ENCODE measurements around the gene DNA2. TPM values are rescaled to one million over a fixed set of nuclear protein-coding genes. Genes with fewer than 3 reads are reported as not detected.

DNA2 gene
- total RNA-seq, 4 donors from 2014 or later = 1.8 to 10.5 (median 5.2) TPM

DNA sequence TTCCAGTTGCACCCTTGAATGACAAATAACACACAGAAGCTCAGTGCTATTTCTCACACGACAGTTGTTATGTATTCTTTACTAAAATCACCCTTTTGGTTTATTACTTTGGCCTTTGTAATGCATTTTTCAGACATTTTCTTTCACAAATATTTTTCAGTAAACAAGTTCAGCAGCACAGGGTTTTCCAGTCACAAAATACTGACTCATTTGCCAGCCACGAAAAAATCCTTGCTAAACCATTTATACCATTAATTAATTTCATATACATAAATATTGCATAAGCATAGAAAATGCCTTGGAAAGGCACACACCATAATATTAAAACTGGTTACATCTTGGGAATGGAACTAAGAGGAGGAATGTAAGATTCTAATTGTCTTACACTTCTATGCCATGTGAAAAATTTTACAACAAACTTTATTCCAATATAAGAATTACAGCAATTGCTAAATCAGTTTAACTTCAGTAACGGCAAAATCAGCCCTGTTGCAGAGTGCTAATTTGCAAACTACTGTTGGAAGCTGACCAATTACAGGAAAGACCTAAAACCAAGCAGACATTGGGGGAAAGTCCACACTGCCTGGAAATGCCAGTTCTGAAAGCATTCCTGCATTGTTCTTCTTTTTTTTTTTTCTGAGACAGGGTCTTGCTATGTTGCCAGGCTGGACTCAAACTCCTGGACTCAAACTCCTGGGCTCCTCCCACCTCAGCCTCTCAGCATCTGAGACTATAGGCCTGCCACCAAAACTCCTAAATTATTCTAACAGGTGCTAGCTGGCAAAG lies 107.5 kb downstream of the DNA2 start:
- Histone ChIP-seq H3K36me3 (peaks cover 0 to 97% (median 7%) of the 10 kb centered on the region in 3 donors), H3K27me3 (no peaks in the 10 kb centered on the region), H3K4me1 (no peaks in the 10 kb centered on the region), H3K27ac (no peak overlapping the region), H3K4me3 (no peak overlapping the region), H3K9me3 (no peaks in the 10 kb centered on the region)
- 71 to 73% methylated on average over 3 of the region's 3 CpGs for WGBS, 2 donors
- intact Hi-C loops (cut with DNase I) = no loop called here
- no peak for DNase-seq
- TF ChIP-seq POLR2A (IDR thresholded peaks at IDR 0.05) = no peak
- TF ChIP-seq, protein P1, sequence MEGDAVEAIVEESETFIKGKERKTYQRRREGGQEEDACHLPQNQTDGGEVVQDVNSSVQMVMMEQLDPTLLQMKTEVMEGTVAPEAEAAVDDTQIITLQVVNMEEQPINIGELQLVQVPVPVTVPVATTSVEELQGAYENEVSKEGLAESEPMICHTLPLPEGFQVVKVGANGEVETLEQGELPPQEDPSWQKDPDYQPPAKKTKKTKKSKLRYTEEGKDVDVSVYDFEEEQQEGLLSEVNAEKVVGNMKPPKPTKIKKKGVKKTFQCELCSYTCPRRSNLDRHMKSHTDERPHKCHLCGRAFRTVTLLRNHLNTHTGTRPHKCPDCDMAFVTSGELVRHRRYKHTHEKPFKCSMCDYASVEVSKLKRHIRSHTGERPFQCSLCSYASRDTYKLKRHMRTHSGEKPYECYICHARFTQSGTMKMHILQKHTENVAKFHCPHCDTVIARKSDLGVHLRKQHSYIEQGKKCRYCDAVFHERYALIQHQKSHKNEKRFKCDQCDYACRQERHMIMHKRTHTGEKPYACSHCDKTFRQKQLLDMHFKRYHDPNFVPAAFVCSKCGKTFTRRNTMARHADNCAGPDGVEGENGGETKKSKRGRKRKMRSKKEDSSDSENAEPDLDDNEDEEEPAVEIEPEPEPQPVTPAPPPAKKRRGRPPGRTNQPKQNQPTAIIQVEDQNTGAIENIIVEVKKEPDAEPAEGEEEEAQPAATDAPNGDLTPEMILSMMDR (IDR thresholded peaks at IDR 0.05) = no peak

Small RNA genes within 50 kb of the gene (small RNA-seq; reads per million reads assigned to genes)
- 0 reads per million in 4 donors for gene RF00019
- gene RNA5SP319 = 0.07 to 0.53 (median 0.29) reads per million in 4 donors

Other genes starting within 250 kb of the DNA2 start
- gene ATOH7, start 239.9 kb downstream of the DNA2 start, total RNA-seq = not detected
- gene HNRNPH3, start 139.9 kb downstream of the DNA2 start, total RNA-seq = 10 to 100 TPM; 10.7 to 43.6 (median 37.0) TPM
- gene PBLD, start 139.0 kb downstream of the DNA2 start, total RNA-seq = 1 to 10 TPM; 1.1 to 2.7 (median 2.3) TPM
- gene RUFY2, start 64.7 kb downstream of the DNA2 start, total RNA-seq = 10 to 100 TPM in 3 of 4 donors, 1 to 10 TPM in 1; 8.1 to 25.4 (median 14.0) TPM
- gene SLC25A16, start 55.5 kb upstream of the DNA2 start, total RNA-seq = 10 to 100 TPM in 3 of 4 donors, 1 to 10 TPM in 1; 6.3 to 59.7 (median 17.7) TPM
- 1 to 10 TPM in 2 of 4 donors, under 1 TPM in 2; 0.15 to 2.9 (median 0.80) TPM for gene TET1, start 88.4 kb upstream of the DNA2 start, total RNA-seq
- 10 to 100 TPM; 30.4 to 60.1 (median 44.1) TPM for gene CCAR1, start 249.3 kb upstream of the DNA2 start, total RNA-seq